Heart left ventricle (tissue), 13 donors: ENCODE measurements around the gene ALAS1.

Experiments
- CTCF ChIP-seq, 12 donors: fragments of 200-600 bp; sonication (generic) in 4 of 12; IDR thresholded peaks; one replicate each; pipeline versions ENCODE4 v1.5.0 to v1.8.0; 2018 to 2022; ENCODE audit warnings: antibody characterized with exemption in 12 of 12, mild to moderate bottlenecking in 5 of 12
- POLR2A ChIP-seq, 2 donors: fragments of 450-650 bp; IDR thresholded peaks; one replicate each; pipeline ENCODE4 v1.6.1; 2017; ENCODE audit warnings: antibody characterized with exemption in 2 of 2, mild to moderate bottlenecking in 2 of 2, moderate library complexity in 2 of 2
- donor health status: ischemic (EF 13 %, LVEDD 7.1; RV severe dilation, severe dysfunction).
- donor health status: DM: no; HTN: yes; CAD: no.
- donor health status: DM: no; HTN: no; CAD: no.
- donor health status: ischemic (EF 25% LVEDD 6.9; RV normal size, moderate dysfunction).
- donor health status: ischemic (EF 25% LVEDD 5.7; RV mildly dilated, moderate dysfunction).
- donor health status: ischemic (EF 35%, LVEDD 5.7; RV mildly dilated, moderate dysfunction).
- donor health status: nonischemic (EF 11% LVEDD 7.7; RV severe dilation, severe dysfunction).
- donor health status: DM: yes; HTN: yes; CAD: no.
- donor health status: PGD.
- donor health status: ischemic (EF 29% LVEDD 5.4; RV normal size, mild dysfunction).
- donor health status: nonischemic (EF 23%, LVEDD 6.1; RV moderate dilation, normal function).

- TF ChIP-seq CTCF (IDR thresholded peaks at IDR 0.05) (no peak), POLR2A (IDR thresholded peaks at IDR 0.05) (no peak)
These were observed 4.9 kb upstream of the ALAS1 start for GRCh38 chr3:52193065-52193464.
